ENCODE results near the gene TYMS. TPM values are rescaled to one million over a fixed set of nuclear protein-coding genes. Genes with fewer than 3 reads are reported as not detected.

Gene TYMS
- total and polyA plus RNA-seq, 10 donors: 4.4 to 24.7 (median 14.4) TPM

DNA sequence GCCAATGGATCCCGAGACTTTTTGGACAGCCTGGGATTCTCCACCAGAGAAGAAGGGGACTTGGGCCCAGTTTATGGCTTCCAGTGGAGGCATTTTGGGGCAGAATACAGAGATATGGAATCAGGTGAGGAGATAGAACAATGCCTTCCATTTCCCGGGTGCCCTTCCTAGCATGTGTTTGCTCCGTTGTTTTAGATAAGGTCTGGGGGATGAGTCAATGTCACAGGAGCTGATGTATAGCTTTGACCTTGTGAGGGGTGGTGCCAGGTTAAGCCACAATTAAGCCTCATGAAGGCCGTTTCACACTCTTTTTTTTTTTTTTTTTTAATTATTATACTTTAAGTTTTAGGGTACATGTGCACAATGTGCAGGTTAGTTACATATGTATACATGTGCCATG is 4.7 kb downstream of the TYMS start:
- WGBS, 5 donors: 84 to 94% (median 92%) methylated on average over 4 of the region's 4 CpGs
- peaks cover 0 to 4% (median 0%) of the 10 kb centered on the region in 8 donors for H3K9me3 ChIP-seq
- H3K27ac ChIP-seq: no peak overlapping the region
- peaks cover 2 to 22% (median 16%) of the 10 kb centered on the region in 6 donors for H3K4me1 ChIP-seq
- intact Hi-C loops (cut with DNase I; ENCODE audit: low total_unique reads): no loop called here
- DNase-seq: no peak
- H3K27me3 ChIP-seq (replicated peaks in 1 of 7): peaks cover 0 to 34% (median 7%) of the 10 kb centered on the region in 7 donors
- H3K36me3 ChIP-seq: peaks cover 0 to 17% (median 0%) of the 10 kb centered on the region in 6 donors
- TF ChIP-seq POLR2AphosphoS5 (IDR thresholded peaks at IDR 0.05): no peak
- TF ChIP-seq, protein P1, sequence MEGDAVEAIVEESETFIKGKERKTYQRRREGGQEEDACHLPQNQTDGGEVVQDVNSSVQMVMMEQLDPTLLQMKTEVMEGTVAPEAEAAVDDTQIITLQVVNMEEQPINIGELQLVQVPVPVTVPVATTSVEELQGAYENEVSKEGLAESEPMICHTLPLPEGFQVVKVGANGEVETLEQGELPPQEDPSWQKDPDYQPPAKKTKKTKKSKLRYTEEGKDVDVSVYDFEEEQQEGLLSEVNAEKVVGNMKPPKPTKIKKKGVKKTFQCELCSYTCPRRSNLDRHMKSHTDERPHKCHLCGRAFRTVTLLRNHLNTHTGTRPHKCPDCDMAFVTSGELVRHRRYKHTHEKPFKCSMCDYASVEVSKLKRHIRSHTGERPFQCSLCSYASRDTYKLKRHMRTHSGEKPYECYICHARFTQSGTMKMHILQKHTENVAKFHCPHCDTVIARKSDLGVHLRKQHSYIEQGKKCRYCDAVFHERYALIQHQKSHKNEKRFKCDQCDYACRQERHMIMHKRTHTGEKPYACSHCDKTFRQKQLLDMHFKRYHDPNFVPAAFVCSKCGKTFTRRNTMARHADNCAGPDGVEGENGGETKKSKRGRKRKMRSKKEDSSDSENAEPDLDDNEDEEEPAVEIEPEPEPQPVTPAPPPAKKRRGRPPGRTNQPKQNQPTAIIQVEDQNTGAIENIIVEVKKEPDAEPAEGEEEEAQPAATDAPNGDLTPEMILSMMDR (IDR thresholded peaks at IDR 0.05 in 8 of 11, conservative IDR thresholded peaks at IDR 0.05 in 3 of 11): no peak
- TF ChIP-seq POLR2A (IDR thresholded peaks at IDR 0.05): no peak
- H3K4me3 ChIP-seq: no peak overlapping the region

DNA sequence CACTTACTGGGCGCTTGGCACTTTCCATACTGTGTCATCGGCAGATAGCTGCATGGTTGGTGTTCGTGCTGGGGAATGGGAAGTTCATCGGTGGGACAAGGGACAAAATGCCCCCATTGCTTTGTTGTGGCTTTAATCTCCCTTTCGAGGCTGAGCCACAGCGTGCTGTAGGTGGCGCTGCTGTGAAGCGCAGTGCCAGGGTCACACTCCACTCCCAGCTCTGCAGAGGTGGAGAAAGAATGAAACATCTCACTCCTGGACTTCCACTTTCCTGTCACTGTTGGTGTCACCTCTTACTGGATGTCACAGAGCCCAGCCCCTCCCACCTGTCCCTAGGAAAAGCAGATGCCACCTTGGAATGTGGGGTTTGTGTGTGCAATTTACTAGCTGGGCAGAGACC is 8.7 kb downstream of the TYMS start:
- H3K4me1 ChIP-seq: no peaks in the 10 kb centered on the region
- TF ChIP-seq, protein P1 (IDR thresholded peaks at IDR 0.05 in 8 of 11, conservative IDR thresholded peaks at IDR 0.05 in 3 of 11): no peak
- TF ChIP-seq POLR2AphosphoS5 (IDR thresholded peaks at IDR 0.05) (peak in 2 of 3 donors; percentile 29 to 33), POLR2A (IDR thresholded peaks at IDR 0.05) (no peak)
- no peak overlapping the region for H3K27ac ChIP-seq
- 89 to 98% (median 94%) methylated on average over 8 of the region's 8 CpGs for WGBS, 5 donors
- H3K4me3 ChIP-seq: no peak overlapping the region
- peaks cover 0 to 45% (median 12%) of the 10 kb centered on the region in 6 donors for H3K36me3 ChIP-seq
- H3K27me3 ChIP-seq (replicated peaks in 1 of 7): no peaks in the 10 kb centered on the region
- H3K9me3 ChIP-seq: peaks cover 0 to 4% (median 0%) of the 10 kb centered on the region in 8 donors
- intact Hi-C loops (cut with DNase I; ENCODE audit: low total_unique reads): no loop called here
- DNase-seq: no peak

DNA sequence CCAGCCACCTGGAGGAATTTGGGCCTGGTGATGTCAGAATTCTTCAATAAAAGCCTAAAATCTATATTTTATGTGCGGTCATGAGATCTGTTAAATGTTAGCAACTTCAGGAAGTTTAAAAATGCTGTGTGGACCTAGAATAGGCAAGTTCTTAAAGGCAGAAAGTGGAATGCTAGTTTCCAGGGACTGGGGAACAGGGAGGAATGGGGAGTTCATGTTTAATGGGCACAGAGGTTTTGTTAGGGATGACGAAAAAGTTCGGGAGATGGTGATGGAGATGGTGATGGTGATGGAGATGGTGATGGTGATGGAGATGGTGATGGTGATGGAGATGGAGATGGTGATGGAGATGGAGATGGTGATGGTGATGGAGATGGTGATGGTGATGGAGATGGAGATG is 9.2 kb downstream of the TYMS start:
- intact Hi-C loops (cut with DNase I; ENCODE audit: low total_unique reads): no loop called here
- H3K9me3 ChIP-seq: peaks cover 0 to 4% (median 0%) of the 10 kb centered on the region in 8 donors
- H3K4me1 ChIP-seq: no peaks in the 10 kb centered on the region
- no peak overlapping the region for H3K4me3 ChIP-seq
- TF ChIP-seq, protein P1 (IDR thresholded peaks at IDR 0.05 in 8 of 11, conservative IDR thresholded peaks at IDR 0.05 in 3 of 11): no peak
- no peak for TF ChIP-seq POLR2A (IDR thresholded peaks at IDR 0.05)
- TF ChIP-seq POLR2AphosphoS5 (IDR thresholded peaks at IDR 0.05): no peak
- DNase-seq: no peak
- peaks cover 0 to 47% (median 16%) of the 10 kb centered on the region in 6 donors for H3K36me3 ChIP-seq
- no peaks in the 10 kb centered on the region for H3K27me3 ChIP-seq (replicated peaks in 1 of 7)
- 93 to 97% (median 95%) methylated on average over 3 of the region's 3 CpGs for WGBS, 5 donors
- no peak overlapping the region for H3K27ac ChIP-seq

DNA sequence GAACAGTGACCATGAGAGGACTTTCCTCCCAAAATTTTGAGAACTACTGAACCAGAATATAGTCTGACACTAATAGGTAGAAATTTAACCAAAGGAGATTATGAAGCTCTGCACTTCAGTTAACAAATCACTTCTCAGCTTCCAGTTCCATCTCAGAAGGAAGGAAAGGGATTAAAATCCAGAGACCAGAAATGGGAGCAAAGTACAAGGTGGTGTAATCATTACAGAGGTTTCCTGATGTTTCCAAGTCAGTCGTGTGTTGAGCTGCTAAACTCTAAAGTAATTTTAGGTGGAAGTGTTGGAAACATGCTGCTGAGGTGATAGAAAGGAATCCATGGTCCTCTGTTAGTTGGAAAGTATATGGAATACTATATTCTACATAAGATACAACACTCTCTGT is 10.8 kb downstream of the TYMS start:
- 53 to 83% (median 56%) methylated on average over 1 of the region's 1 CpG for WGBS, 5 donors
- peaks cover 0 to 57% (median 31%) of the 10 kb centered on the region in 6 donors for H3K36me3 ChIP-seq

More for the DNA sequence above, 10.8 kb downstream of the TYMS start:
- TF ChIP-seq POLR2AphosphoS5 (IDR thresholded peaks at IDR 0.05): no peak
- TF ChIP-seq, protein P1 (IDR thresholded peaks at IDR 0.05 in 8 of 11, conservative IDR thresholded peaks at IDR 0.05 in 3 of 11): no peak
- TF ChIP-seq POLR2A (IDR thresholded peaks at IDR 0.05): no peak
- intact Hi-C loops (cut with DNase I; ENCODE audit: low total_unique reads): no loop called here
- Histone ChIP-seq H3K4me3 (no peak overlapping the region), H3K27me3 (replicated peaks in 1 of 7) (no peaks in the 10 kb centered on the region), H3K4me1 (no peaks in the 10 kb centered on the region), H3K9me3 (no peaks in the 10 kb centered on the region), H3K27ac (no peak overlapping the region)
- DNase-seq: no peak
